Natural killer cell (primary cell): Measurements from ENCODE around the gene IFT27. TPM values are rescaled to one million over a fixed set of nuclear protein-coding genes. Genes with fewer than 3 reads are reported as not detected.

Experiments
- ATAC-seq, 3 donors: fragments of 150-1000 bp in 2 of 3; fragments of 200-7000 bp in 1 of 3; cut with Tn5 transposase; 1 replicate in 1 of 3; 2 replicates in 2 of 3; pipeline ENCODE4 v1.10.0; 2021; ENCODE audit warnings: mild to moderate bottlenecking in 2 of 3, moderate library complexity in 2 of 3
- DNase-seq, 2 donors: peaks; one replicate each; pipeline versions ENCODE4 v3.0.0 to v3.0.0-alpha.2; 2013 to 2021; ENCODE audit warnings: mixed read lengths in 1 of 2
- H3K27ac ChIP-seq: one replicate; pipeline ENCODE4 v1.5.1; 2013; ENCODE audit warnings: mild to moderate bottlenecking, low read length
- H3K27me3 ChIP-seq: one replicate; pipeline ENCODE4 v1.6.1; 2013; ENCODE audit warnings: low read length; ENCODE audit not compliant: control insufficient read depth, insufficient read depth
- H3K36me3 ChIP-seq: one replicate; pipeline ENCODE4 v1.6.1; 2013; ENCODE audit warnings: low read length; ENCODE audit not compliant: control insufficient read depth, insufficient read depth
- H3K4me1 ChIP-seq: one replicate; pipeline ENCODE4 v1.6.1; 2013; ENCODE audit warnings: low read length; ENCODE audit not compliant: control insufficient read depth, insufficient read depth
- H3K4me3 ChIP-seq: one replicate; pipeline ENCODE4 v1.5.1; 2013; ENCODE audit warnings: low read length
- H3K9me3 ChIP-seq: one replicate; pipeline ENCODE4 v1.6.1; 2013; ENCODE audit warnings: low read length; ENCODE audit not compliant: control insufficient read depth, insufficient read depth
- H3K27ac Mint-ChIP-seq, 2 donors: one replicate each; pipeline ENCODE4 v1.8.0; 2022; ENCODE audit warnings: mild to moderate bottlenecking in 2 of 2, mixed read lengths in 2 of 2, moderate library complexity in 1 of 2
- H3K27me3 Mint-ChIP-seq, 2 donors: one replicate each; pipeline ENCODE4 v1.8.0; 2022; ENCODE audit warnings: low read depth in 2 of 2, mixed read lengths in 2 of 2
- H3K36me3 Mint-ChIP-seq: one replicate; pipeline ENCODE4 v1.8.0; 2022; ENCODE audit warnings: mixed read lengths
- H3K4me1 Mint-ChIP-seq, 2 donors: one replicate each; pipeline ENCODE4 v1.8.0; 2022; ENCODE audit warnings: mixed read lengths in 2 of 2
- H3K4me3 Mint-ChIP-seq: one replicate; pipeline ENCODE4 v1.8.0; 2022; ENCODE audit warnings: mild to moderate bottlenecking, moderate library complexity, mixed read lengths
- H3K9me3 Mint-ChIP-seq, 2 donors: one replicate each; pipeline ENCODE4 v1.8.0; 2022; ENCODE audit warnings: mixed read lengths in 2 of 2
- CTCF ChIP-seq: fragments of 200-600 bp; IDR thresholded peaks from one replicate; pipeline ENCODE4 v1.8.0; 2022; ENCODE audit warnings: antibody characterized with exemption
- WGBS: methylation state at CpG from one replicate; pipeline ENCODE4 v1.1.7; 2013; ENCODE audit warnings: missing lambda C conversion rate; ENCODE audit not compliant: insufficient coverage; 5-methylcytosine and 5-hydroxymethylcytosine counted together
- intact Hi-C: fragments of 100-400 bp; cut with micrococcal nuclease; formaldehyde crosslinking; loops from one replicate; pipeline ENCODE4 v1.14.2; 2022
- total RNA-seq, 4 donors: library from RNA; stranded (reverse); fragments of 120-200 nt in 1 of 4; gene quantifications; one replicate each; pipeline versions ENCODE4 v1.2.3 to v1.2.4, GENCODE V29; 2013 to 2022

Gene IFT27
- total RNA-seq, 3 donors from 2014 or later (not counting 1 experiment from before 2014, with no cell fraction given), result 16.5 to 30.1 (median 27.1) TPM

DNA sequence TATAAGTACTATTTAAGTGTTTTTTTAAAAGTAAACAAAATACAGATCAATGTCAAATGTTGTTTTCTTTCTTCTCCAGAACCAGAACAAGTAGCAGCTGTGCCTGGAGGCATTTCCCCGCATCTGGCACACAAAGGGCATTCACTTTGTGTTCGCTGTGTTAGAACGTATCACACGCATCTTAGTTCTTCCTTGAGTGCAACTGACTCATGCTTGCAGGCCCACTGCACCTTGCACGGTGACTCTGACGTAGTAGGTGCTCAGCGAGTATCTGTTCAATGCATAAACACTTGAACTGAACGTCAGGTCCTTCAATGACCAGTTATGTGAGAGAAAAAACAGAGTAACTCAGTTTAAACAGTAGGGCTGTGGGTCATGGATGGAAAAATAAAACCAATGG lies 3.5 kb downstream of the IFT27 start:
- no peak for DNase-seq
- intact Hi-C loops, result loop anchor here (10.0 kb wide), 1 partner anchor 712 kb away; the partner anchor contains the start of gene MFNG
- H3K36me3 ChIP-seq, result no peaks in the 10 kb centered on the region
- H3K9me3 ChIP-seq, result no peaks in the 10 kb centered on the region
- H3K27ac ChIP-seq, result no peak overlapping the region
- no peak for TF ChIP-seq CTCF
- H3K27me3 ChIP-seq, result no peaks in the 10 kb centered on the region
- no peaks in the 10 kb centered on the region for H3K27me3 Mint-ChIP-seq
- peaks cover 16% of the 10 kb centered on the region for H3K4me1 ChIP-seq
- H3K27ac Mint-ChIP-seq, result no peak overlapping the region
- 97% methylated on average over 8 of the region's 8 CpGs for WGBS
- peaks cover 22 to 23% of the 10 kb centered on the region in 2 donors for H3K4me1 Mint-ChIP-seq
- H3K9me3 Mint-ChIP-seq, result no peaks in the 10 kb centered on the region
- ATAC-seq, result no peak
- H3K36me3 Mint-ChIP-seq, result no peaks in the 10 kb centered on the region
- H3K4me3 ChIP-seq, result no peak overlapping the region
- no peak overlapping the region for H3K4me3 Mint-ChIP-seq

DNA sequence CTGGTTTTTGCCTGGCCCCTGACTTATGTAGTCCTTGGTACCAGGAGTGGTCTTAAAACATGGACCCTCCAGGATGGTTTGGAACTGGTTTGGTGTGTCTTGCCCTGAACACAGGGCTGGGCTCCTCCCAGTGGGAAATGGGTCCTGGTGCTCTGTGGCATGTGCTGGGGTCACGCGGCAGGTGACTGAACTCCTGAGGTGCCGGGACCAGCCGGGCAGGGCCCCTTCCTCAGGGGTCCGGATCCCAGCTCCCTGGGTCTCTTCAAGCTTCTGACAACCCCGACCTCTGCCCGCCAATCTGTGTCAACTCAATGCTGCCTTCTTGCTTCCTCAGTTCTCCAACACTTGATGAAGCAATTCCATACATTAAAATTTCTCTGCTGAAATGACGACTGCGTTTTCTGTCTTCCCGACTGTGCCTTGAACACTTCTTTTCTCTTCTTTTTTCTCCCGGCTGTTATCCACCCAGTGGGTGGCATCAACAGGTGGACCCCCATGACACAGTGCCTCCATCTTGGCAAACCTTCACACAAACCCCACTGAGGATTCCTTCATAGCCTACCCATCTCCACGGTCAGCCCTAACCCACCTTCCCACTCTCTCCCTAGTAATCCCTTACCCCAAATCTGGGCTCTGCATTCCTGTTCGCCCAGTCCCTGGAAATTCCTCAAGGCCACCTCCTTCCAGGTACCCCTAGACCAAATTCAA lies 4.4 kb downstream of the IFT27 start:
- intact Hi-C loops, result loop anchor here (10.0 kb wide), 1 partner anchor 713 kb away; the partner anchor contains the start of gene MFNG
- H3K4me3 Mint-ChIP-seq, result no peak overlapping the region
- WGBS, result 96% methylated on average over 13 of the region's 13 CpGs
- H3K27me3 Mint-ChIP-seq, result no peaks in the 10 kb centered on the region
- H3K27ac ChIP-seq, result no peak overlapping the region
- no peaks in the 10 kb centered on the region for H3K36me3 ChIP-seq
- ATAC-seq (no peak), DNase-seq (no peak)
- no peak for TF ChIP-seq CTCF
- no peak overlapping the region for H3K4me3 ChIP-seq
- no peaks in the 10 kb centered on the region for H3K27me3 ChIP-seq
- H3K9me3 Mint-ChIP-seq, result no peaks in the 10 kb centered on the region
- H3K9me3 ChIP-seq, result no peaks in the 10 kb centered on the region
- no peak overlapping the region for H3K27ac Mint-ChIP-seq
- peaks cover 16 to 18% of the 10 kb centered on the region in 2 donors for H3K4me1 Mint-ChIP-seq
- peaks cover 10% of the 10 kb centered on the region for H3K4me1 ChIP-seq
- no peaks in the 10 kb centered on the region for H3K36me3 Mint-ChIP-seq

- intact Hi-C loops, result loop anchor here (10.0 kb wide), 1 partner anchor 714 kb away; the partner anchor contains the start of gene MFNG
- TF ChIP-seq CTCF, result no peak
- Histone ChIP-seq H3K27me3 (no peaks in the 10 kb centered on the region), H3K4me3 (no peak overlapping the region), H3K9me3 (no peaks in the 10 kb centered on the region), H3K4me1 (peaks cover 8% of the 10 kb centered on the region), H3K36me3 (no peaks in the 10 kb centered on the region), H3K27ac (no peak overlapping the region)
- Mint-ChIP-seq H3K36me3 (no peaks in the 10 kb centered on the region), H3K9me3 (no peaks in the 10 kb centered on the region), H3K27ac (peak overlapping the region in 1 of 2 donors; percentile 29), H3K27me3 (no peaks in the 10 kb centered on the region), H3K4me1 (peaks cover 12 to 14% of the 10 kb centered on the region in 2 donors), H3K4me3 (no peak overlapping the region)
- no peak for DNase-seq
- 62% methylated on average over 9 of the region's 11 CpGs for WGBS
- ATAC-seq, result no peak
Measured at GRCh38 chr22:36770513-36771231, 5.2 kb downstream of the IFT27 start.
